ACC112 (cell line): ENCODE measurements around the gene OPA1.

Experiments
- H2AFZ ChIP-seq: fragments of 200-600 bp; sonication (generic); one replicate; pipeline ENCODE4 v1.6.0; 2017; ENCODE audit warnings: antibody characterized with exemption, low read length; ENCODE audit not compliant: unreplicated experiment
- H3K27ac ChIP-seq: fragments of 200-600 bp; sonication (generic); 2 replicates; pipeline ENCODE4 v1.5.1; 2014; ENCODE audit warnings: low read depth, mild to moderate bottlenecking, antibody characterized with exemption, low read length, moderate library complexity
- H3K27me3 ChIP-seq: fragments of 200-600 bp; sonication (generic); 2 replicates; pipeline ENCODE4 v1.6.1; 2014; ENCODE audit warnings: mild to moderate bottlenecking, antibody characterized with exemption, low read length, moderate library complexity, mixed read lengths; ENCODE audit not compliant: insufficient read depth
- H3K36me3 ChIP-seq: fragments of 200-600 bp; sonication (generic); 2 replicates; pipeline ENCODE4 v1.6.1; 2016; ENCODE audit warnings: mild to moderate bottlenecking, antibody characterized with exemption, low read length, moderate library complexity, mixed read lengths; ENCODE audit not compliant: insufficient read depth
- H3K4me1 ChIP-seq: fragments of 200-600 bp; sonication (generic); one replicate; pipeline ENCODE4 v1.6.1; 2016; ENCODE audit warnings: low read length, mixed read lengths; ENCODE audit not compliant: insufficient read depth, unreplicated experiment, control insufficient read depth
- H3K4me3 ChIP-seq: fragments of 200-600 bp; sonication (generic); 2 replicates; pipeline ENCODE4 v1.5.1; 2014; ENCODE audit warnings: mild to moderate bottlenecking, low read depth, low read length
- H3K79me2 ChIP-seq: fragments of 200-600 bp; sonication (generic); one replicate; pipeline ENCODE4 v1.6.0; 2016; ENCODE audit warnings: low read length; ENCODE audit not compliant: control insufficient read depth, unreplicated experiment, insufficient read depth

Gene OPA1

DNA sequence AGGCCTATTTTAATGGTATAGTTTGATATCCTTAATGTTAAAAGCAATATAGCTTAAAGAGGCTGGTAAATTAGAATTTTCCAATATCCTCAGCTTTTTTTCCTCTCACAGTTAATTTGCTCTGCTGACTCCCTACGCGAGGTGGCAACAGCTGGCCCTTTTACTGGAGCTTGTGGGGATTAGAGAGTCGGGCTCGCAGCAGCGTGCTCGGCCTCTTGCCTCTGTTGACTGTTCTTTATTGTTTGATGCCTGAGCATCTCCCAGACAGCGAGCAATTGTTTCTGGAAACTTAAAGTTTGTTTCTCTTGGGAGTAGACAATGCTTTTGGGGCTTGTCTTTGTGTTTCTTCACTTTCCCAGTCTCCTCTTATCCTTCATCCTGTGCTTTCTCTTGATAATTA lies 80.8 kb downstream of the OPA1 start:
- H3K79me2 ChIP-seq: no peaks in the 10 kb centered on the region

DNA sequence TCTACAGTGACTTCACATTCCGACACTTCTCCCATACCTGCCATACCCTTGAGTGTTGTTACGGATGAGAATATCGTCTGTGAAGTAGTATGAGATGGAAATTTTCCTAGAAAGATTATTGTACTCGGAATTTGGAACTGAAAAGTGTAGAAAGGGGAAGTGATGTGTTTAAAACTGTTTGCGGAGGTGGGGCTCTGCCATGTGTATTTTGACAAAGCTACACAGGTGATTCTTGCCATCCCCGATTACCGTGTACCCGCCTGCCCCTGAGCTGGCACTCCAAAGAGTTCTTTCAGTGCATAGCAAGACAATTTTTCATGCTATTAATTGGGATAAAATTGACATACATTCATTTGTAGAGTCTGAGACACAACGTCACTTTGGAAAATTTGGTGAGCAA lies 81.7 kb downstream of the OPA1 start:
- Histone ChIP-seq H3K27ac (no peak overlapping the region), H3K79me2 (no peaks in the 10 kb centered on the region), H3K36me3 (peaks cover 13% of the 10 kb centered on the region; the same call in 1 of the 2 replicates), H3K4me3 (no peak overlapping the region), H3K27me3 (no peaks in the 10 kb centered on the region), H2AFZ (no peak overlapping the region), H3K4me1 (no peaks in the 10 kb centered on the region)

More for the DNA sequence above, 80.8 kb downstream of the OPA1 start:
- Histone ChIP-seq H3K4me1 (no peaks in the 10 kb centered on the region), H3K27ac (no peak overlapping the region), H3K4me3 (no peak overlapping the region), H3K27me3 (no peaks in the 10 kb centered on the region), H3K36me3 (peaks cover 13% of the 10 kb centered on the region; the same call in 1 of the 2 replicates), H2AFZ (no peak overlapping the region)

- H3K4me3 ChIP-seq: no peak overlapping the region
- H3K36me3 ChIP-seq: peaks cover 7% of the 10 kb centered on the region; the same call in 1 of the 2 replicates
- no peaks in the 10 kb centered on the region for H3K27me3 ChIP-seq
- H2AFZ ChIP-seq: no peak overlapping the region
- no peak overlapping the region for H3K27ac ChIP-seq
- H3K79me2 ChIP-seq: no peaks in the 10 kb centered on the region
- no peaks in the 10 kb centered on the region for H3K4me1 ChIP-seq
Observed at GRCh38 chr3:193677734-193678133, 84.7 kb downstream of the OPA1 start.

DNA sequence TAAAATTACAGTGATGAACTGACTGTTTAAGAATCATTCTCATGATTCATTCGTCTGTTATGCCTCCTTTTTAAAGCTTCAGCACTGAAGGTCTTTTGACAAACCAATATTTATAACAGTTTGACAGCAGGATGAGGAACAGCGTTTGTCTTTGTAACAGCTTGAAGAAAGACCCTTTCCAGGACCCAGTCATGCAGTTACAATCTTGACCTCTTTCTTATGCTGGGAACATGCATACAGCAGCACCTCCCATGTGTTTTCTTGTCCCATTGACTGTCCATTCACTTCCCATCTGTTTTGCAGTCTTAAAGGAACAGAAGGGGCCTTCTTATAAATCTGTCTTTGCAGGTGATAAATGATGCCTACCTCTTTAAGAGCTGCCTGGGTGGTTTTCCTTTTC lies 87.2 kb downstream of the OPA1 start:
- Histone ChIP-seq H2AFZ (no peak overlapping the region), H3K79me2 (no peaks in the 10 kb centered on the region), H3K27me3 (no peaks in the 10 kb centered on the region), H3K4me3 (no peak overlapping the region), H3K36me3 (peaks cover 7% of the 10 kb centered on the region; the same call in 1 of the 2 replicates), H3K4me1 (no peaks in the 10 kb centered on the region), H3K27ac (no peak overlapping the region)

DNA sequence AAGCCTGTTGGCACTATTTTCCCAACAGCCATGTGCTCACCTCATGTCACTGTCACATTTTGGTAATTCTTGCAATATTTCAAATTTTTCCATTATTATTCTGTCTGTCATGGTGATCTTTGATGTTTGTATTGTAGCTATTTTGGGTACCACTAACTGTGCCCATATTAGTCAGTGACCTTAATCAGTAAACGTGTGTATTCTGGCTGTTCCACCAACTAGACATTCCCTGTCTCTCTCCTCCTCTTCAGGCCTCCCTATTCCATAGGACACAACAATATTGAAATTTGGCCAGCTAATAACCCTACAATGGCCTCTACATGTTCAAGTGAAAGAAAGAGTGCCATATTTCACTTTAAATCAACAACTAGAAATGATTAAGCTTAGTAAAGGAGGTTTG lies 88.6 kb downstream of the OPA1 start:
- Histone ChIP-seq H3K27me3 (no peaks in the 10 kb centered on the region), H3K4me3 (no peak overlapping the region), H3K27ac (no peak overlapping the region), H3K4me1 (no peaks in the 10 kb centered on the region), H2AFZ (no peak overlapping the region), H3K79me2 (no peaks in the 10 kb centered on the region), H3K36me3 (peaks cover 7% of the 10 kb centered on the region; the same call in 1 of the 2 replicates)

- Histone ChIP-seq H3K27ac (no peak overlapping the region), H3K36me3 (no peaks in the 10 kb centered on the region), H2AFZ (no peak overlapping the region), H3K4me3 (no peak overlapping the region), H3K27me3 (no peaks in the 10 kb centered on the region), H3K79me2 (no peaks in the 10 kb centered on the region), H3K4me1 (no peaks in the 10 kb centered on the region)
Observed at GRCh38 chr3:193686665-193687483, 93.9 kb downstream of the OPA1 start.

DNA sequence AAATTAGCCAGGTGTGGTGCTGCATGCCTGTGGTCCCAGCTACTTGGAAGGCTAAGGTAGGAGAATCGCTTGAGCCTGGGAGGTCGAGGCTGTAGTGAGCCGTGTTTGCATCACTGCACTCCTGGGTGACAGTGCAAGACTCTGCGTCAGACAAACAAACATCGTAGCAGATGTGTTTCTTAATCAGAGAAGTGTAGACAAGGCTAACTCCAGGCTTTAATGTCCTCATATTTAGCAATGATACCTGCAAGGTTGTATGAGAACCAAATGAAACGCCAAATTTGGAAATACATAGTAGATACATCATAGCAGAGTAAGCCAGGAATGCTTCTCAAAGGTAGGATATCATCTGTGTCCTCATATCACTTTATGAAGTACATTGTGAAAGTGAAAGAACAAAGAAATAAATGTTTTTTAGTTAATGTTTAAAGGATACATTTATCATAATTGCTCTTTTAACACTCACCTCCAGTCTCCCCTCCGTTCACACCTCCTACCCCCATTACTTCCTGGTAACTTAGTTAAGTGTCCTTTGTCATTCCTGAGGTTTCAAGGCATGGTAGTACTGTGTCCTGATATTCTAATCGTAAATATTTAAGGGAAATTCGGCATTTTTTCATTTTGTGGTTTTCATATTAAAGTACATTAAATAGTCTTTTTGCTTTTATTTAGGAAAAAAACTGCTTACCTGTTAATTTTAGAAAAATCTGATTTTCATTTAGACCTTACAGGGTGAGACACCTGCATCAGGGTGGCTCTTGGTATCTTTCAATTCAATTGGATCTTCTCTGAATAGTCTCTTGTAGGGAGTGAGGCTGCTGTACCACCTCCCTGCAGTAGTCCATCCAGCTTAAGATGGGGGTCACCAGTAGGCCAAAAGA lies 96.1 kb downstream of the OPA1 start:
- Histone ChIP-seq H3K36me3 (no peaks in the 10 kb centered on the region), H3K27ac (no peak overlapping the region), H2AFZ (no peak overlapping the region), H3K4me3 (no peak overlapping the region), H3K4me1 (no peaks in the 10 kb centered on the region), H3K27me3 (no peaks in the 10 kb centered on the region), H3K79me2 (no peaks in the 10 kb centered on the region)

DNA sequence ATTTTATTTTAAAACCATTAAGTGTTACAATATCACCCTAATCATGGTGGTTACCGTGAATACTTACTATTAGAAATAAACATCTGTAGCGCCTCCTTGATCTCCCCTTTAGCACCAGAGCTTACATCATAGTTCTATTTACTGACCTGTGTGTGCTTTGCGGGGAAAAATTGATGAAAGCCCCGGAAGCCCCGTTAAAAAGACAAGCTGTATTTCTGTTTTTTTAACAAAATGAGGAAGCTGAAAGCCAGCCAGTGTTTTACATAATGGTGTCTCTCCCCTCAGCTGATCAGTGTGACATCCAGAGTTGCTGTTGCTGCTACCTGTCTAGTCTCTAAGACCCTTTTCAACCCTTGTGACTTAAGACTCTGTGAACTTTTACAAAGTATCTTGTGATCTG lies 100.8 kb downstream of the OPA1 start:
- no peaks in the 10 kb centered on the region for H3K4me1 ChIP-seq

DNA sequence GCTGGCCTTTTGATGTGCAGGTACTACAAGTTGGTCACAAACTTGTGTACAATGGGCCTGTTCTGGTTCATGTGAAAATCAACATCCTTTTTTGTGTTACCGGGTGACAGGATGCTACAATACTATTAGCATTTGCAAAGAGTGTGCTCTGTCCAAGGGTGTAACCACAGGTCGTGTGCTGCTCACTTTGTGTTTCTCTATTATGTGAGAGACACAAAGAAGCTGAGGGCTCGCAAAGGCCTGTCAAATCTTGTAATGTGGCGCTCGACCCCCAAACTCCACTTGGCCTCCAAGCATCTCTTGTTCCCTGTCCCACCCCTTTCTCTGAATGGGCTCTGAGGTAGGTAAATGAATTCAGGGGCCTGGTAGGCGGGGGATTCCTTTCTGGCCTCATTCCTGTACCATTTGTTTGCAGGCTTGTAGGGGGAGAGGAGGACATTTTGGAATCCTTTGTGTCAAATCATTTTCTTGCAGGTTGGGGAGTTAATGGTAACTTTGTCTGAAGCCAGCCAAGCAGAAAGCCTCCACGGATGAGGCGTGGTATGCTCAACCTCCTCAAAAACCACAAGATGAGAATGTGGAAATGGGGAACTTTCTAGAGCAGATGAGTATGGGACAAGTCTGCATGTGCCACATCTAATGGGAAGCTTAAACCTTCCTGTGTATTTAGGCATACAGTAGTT lies 109.1 kb downstream of the OPA1 start:
- Histone ChIP-seq H2AFZ (no peak overlapping the region), H3K4me3 (no peak overlapping the region), H3K27me3 (no peaks in the 10 kb centered on the region), H3K79me2 (no peaks in the 10 kb centered on the region), H3K36me3 (no peaks in the 10 kb centered on the region), H3K4me1 (no peaks in the 10 kb centered on the region), H3K27ac (no peak overlapping the region)

More for the DNA sequence above, 100.8 kb downstream of the OPA1 start:
- Histone ChIP-seq H2AFZ (no peak overlapping the region), H3K4me3 (no peak overlapping the region), H3K27me3 (no peaks in the 10 kb centered on the region), H3K79me2 (no peaks in the 10 kb centered on the region), H3K27ac (no peak overlapping the region), H3K36me3 (peaks cover 5% of the 10 kb centered on the region; the same call in 1 of the 2 replicates)

DNA sequence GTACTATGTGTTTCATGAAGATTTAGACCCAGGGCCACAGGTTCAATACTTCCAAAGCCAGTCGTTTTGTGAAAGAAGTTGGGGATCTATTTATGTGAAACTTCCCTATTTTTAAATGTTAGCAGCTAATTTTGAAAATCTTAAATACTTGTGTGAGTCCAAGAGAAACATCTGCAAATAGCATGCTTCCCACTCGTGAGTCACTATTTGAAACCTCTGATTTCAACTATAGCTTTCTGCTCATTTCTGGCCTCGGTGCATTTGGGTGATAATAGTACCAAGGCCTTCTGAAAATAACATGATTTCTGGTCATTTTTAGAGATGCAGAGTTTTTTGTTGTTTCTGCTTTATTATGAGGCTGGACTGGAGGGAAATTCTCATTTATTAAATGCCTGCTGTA lies 110.0 kb downstream of the OPA1 start:
- Histone ChIP-seq H3K27me3 (no peaks in the 10 kb centered on the region), H3K4me1 (no peaks in the 10 kb centered on the region), H3K4me3 (no peak overlapping the region), H2AFZ (no peak overlapping the region), H3K36me3 (no peaks in the 10 kb centered on the region), H3K79me2 (no peaks in the 10 kb centered on the region), H3K27ac (no peak overlapping the region)
